ENCODE results near the gene CDKL1.
"Not testable (repeated sequence)": the region's sequence is repeated elsewhere in the genome, so short reads cannot be mapped to it uniquely, and the experiment has no call there.

Gene CDKL1

DNA sequence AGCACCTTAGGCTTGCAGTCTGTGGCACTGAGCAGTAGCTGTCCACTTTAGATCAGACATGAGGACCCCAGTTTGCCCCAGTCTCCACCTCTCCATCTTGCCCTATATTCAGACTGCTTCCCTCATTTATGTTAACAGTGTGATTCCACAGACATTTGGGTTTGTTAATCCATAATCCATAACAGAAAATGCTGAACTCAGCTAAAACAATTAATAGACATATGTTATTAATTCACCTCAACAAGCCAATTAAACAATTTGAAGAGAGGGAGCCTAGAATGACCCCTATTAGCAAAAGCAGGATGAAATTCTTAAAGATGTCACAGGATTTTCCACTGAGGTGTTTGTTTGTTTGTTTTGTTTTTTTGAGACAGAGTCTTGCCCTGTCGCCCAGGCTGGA is 9.1 kb downstream of the CDKL1 start:
- DNase-seq: no peak

DNA sequence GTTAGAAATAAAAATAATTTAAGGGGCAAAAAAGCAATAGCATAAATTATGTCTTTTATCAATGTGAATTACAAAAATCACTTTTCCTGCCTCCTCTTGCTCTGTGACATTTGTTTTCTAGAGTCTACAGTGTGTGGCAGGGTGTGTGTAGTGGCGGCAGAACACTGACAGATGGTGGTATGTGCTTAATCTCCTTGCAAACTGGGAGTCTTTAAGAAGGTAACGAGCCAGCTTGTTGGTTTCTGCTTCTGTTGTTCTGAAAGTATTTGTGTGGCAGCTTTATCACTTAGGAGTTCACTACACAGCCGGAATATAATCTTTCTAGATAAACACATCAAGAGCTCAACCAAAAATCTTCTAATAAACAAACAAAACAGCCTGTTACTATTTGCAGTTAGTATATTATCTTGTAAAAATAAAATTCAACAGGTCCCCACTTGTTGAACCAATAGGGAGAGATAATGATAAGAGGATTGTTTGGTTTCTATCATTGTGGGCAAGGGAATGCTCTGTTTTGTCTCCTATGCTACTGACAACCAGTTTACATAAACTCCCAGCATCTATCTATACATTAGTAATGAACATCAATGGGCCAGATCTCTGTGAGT is 13.0 kb downstream of the CDKL1 start:
- DNase-seq: no peak

DNA sequence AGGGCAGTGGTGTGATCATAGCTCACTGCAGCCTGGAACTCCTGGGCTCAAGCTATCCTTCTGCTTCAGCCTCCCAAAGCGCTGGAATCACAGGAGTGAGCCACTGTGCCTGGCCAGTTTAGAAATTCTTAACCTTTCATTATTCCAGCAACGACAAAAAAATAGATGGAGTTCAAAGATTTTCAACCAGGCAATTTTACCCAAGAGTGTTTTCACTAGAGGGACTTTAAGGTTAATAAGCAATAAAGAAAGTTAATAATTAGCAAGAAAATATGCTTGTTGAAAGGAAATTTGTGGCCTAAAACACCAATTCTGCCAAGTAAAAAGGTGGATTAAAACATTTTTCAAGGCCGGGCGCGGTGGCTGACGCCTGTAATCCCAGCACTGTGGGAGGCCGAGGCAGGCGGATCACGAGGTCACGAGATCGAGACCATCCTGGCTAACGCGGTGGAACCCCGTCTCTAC is 14.8 kb downstream of the CDKL1 start:
- no peak for DNase-seq

DNA sequence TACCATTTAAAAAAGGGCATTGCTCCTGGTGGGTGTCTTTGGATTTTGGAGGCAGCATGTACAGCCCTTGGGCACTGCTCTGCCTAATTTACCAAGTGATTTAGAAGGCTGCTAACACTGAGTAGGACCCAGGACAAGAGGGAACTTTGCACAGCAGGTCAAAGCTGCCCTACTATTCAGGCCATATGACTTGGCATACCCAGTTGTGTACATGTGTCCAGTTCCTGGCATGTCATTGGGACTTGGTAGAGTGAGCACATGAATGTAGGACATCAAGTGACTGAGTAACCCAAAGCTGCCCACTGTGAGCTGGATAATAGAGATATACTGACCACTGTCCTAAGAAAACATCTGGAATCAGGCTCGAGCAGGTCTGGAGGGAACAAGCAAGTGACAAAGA is 15.7 kb downstream of the CDKL1 start:
- DNase-seq: no peak

DNA sequence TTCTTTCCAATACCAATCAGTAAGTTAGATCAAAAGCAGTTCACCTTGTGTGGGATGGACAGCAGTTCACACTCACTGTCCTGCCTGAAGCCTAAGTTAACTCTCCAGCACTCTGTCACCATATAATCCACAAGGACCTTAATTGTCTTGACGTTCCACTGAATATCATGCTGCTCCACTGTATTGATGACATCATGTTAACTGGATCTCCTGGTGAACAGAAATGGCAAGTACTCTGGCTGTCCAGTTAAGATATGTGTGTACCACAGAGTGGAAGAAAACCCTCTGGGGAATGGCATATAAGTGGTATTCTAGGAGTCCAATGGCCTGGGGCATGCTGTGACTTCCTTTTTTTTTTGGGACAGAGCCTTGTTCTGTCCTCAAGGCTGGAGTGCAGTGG is 16.2 kb downstream of the CDKL1 start:
- DNase-seq: no peak

GRCh38 chr14:50379563-50379962 is 17.1 kb downstream of the CDKL1 start:
- no peak for DNase-seq

GRCh38 chr14:50377550-50378085 is 19.1 kb downstream of the CDKL1 start:
- no peak for DNase-seq

- no peak for DNase-seq
Measured at GRCh38 chr14:50375760-50376159, 20.9 kb downstream of the CDKL1 start.

GRCh38 chr14:50373959-50374358 is 22.7 kb downstream of the CDKL1 start:
- no peak for DNase-seq

- no peak for DNase-seq
Measured at GRCh38 chr14:50371546-50371945, 25.1 kb downstream of the CDKL1 start.

DNA sequence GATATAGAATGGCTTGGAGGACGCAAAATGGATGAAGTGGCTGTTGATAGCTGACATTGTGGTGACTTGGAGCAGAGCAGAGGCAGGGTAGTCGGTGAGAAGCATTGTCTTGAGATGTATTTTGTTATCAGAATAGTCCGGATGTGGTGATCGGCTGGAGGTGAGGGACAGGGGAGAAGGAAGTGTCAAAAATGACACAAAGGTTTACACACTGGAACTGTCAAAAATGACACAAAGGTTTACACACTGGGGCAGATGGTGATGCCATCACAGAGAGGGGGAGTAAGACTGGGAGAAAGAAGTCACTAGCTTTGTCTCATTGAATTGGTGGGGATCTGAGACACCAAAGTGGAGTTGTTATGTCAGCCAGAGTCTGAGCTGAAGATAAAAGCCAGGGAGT is 30.1 kb downstream of the CDKL1 start:
- no peak for DNase-seq

DNA sequence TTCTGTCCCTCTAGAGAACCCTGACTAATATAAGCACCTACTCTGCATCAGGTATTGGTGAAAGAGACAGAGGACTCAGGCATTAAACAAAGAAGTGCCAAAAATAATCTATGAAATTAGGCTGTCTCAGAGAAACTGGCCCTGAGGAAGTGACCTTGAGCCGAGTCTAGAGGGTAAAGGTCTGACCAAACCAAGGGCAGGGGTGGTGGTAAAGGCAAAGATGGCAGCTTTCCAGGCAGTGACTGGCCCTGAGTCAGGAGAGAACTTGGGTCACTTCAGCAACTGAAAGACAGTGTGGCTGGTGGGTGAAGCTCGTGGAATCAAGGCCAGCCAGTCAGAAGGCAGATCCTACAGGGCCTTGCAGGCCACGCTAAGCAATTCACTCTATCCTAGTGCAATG is 30.6 kb downstream of the CDKL1 start:
- no peak for DNase-seq

DNA sequence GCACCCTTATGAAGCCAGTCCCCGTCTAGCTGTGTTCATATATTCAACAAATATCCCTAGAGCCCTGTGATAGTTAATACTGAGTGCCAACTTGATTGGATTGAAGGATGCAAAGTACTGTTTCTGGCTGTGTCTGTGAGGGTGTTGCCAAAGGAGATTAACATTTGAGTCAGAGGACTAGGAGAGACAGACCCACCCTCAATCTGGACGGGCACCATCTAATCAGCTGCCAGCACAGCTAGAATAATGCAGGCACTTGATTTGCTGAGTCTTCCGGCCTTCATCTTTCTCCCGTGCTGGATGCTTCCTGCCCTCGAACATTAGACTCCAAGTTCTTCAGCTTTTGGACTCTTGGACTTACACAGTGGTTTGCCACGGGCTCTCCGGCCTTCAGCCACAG is 31.1 kb downstream of the CDKL1 start:
- not testable (repeated sequence) for DNase-seq

- no peak for DNase-seq
Measured at GRCh38 chr14:50364792-50365191, 31.9 kb downstream of the CDKL1 start.

DNA sequence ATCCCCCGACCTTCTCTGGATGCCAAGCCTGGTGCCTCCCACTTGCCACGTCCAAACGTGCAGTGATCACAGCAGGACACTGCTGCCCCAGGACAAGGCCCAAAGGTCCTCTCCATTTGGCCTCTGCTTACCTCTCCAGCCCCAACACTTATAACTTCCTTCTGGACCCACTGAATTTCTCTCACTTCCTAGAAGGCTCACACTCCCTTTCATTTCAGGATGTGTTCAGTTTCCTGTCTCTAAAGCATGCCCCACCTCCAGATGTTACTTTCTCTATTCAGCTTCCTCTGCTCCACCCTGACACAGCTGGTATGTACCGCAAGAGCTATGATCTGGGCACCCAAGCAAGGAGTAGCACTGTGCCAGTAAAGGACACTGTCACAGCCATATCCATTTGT is 33.0 kb downstream of the CDKL1 start:
- no peak for DNase-seq

- DNase-seq: no peak
Measured at GRCh38 chr14:50362764-50363713, 33.6 kb downstream of the CDKL1 start.

- not testable (repeated sequence) for DNase-seq
Measured at GRCh38 chr14:50361473-50362403, 34.9 kb downstream of the CDKL1 start.

GRCh38 chr14:50360851-50361250 is 35.8 kb downstream of the CDKL1 start:
- no peak for DNase-seq

GRCh38 chr14:50360093-50360492 is 36.6 kb downstream of the CDKL1 start:
- DNase-seq: no peak

GRCh38 chr14:50359631-50360030 is 37.0 kb downstream of the CDKL1 start:
- DNase-seq: no peak

DNA sequence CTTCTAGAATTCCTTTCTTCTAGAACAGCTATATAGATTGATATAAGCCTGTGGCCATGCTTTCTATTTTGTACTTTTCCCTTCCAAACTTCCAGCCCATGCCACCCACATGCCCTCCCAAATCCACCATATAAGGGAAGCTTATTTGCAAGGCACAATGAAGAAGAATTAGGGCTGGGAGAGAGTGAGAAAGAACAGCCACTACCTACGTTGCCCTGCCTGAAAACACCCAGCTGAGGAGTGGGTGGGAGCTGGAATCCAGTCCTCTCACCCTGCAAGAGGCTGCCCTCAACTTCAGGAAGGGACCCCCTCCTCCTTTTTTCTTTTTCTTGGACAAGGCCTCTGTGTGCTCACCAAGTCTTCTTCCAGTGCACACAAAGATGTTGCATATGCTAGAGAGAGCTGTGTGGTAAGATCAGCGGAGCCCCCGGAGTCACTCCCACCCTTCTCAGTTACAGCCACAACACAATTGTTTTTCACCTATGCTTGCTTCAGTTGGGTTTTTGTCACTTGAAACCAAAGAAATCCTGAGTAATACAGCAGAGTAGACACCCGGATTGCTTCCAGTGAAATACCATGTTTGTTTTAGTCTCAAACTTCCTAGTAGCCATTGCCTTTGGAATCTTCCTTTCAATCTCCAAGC is 38.8 kb downstream of the CDKL1 start:
- DNase-seq: no peak

DNA sequence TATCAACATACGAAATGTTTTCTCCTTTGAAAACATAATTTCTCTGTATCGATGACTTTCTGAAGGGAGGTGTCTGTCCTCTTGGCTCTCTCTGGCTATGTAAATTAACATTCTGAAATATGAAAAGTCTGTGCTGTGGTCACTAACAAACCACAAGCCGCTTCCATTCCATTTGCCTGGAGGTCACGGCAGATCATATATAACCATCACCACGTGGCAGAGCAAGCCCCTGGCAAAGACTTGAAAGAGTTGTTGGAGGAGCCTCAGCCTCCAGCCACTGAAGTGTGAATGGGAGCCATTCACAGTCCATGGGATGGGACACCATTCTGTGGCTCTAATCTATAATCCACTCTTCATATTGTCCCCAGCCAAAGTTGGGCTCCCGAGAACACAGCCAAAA is 39.6 kb downstream of the CDKL1 start:
- DNase-seq: no peak

Measured in cerebellar nuclear complex (tissue), 1 donor.